Prostate gland (tissue), 2 donors: ENCODE data around the gene RNU5B-1. TPM values are rescaled to one million over a fixed set of nuclear protein-coding genes. Genes with fewer than 3 reads are reported as not detected.

ENCODE experiments used
- DNase-seq: peaks from one replicate; pipeline ENCODE4 v3.0.0-alpha.2; 2019; ENCODE audit warnings: low spot score
- H3K27ac ChIP-seq, 2 donors: fragments of 200-600 bp; sonication (generic); 2 replicates each; pipeline ENCODE4 v1.5.1; 2017 to 2019
- H3K27me3 ChIP-seq: fragments of 200-600 bp; sonication (generic); replicated peaks from 2 replicates; pipeline ENCODE4 v1.5.1; 2019; ENCODE audit not compliant: insufficient read depth
- H3K36me3 ChIP-seq, 2 donors: fragments of 200-600 bp; sonication (generic); 1 replicate in 1 of 2; 2 replicates in 1 of 2; pipeline versions ENCODE4 v1.5.1 to v1.8.1; 2017 to 2019
- H3K4me1 ChIP-seq: fragments of 200-600 bp; sonication (generic); replicated peaks from 2 replicates; pipeline ENCODE4 v1.5.1; 2019
- H3K4me3 ChIP-seq, 2 donors: fragments of 200-600 bp; sonication (generic); 2 replicates each; pipeline ENCODE4 v1.5.1; 2017 to 2019
- H3K9me3 ChIP-seq: fragments of 200-600 bp; sonication (generic); 2 replicates; pipeline ENCODE4 v1.5.1; 2017
- POLR2A ChIP-seq: fragments of 450-650 bp; IDR thresholded peaks from one replicate; pipeline ENCODE4 v1.6.1; 2016; ENCODE audit warnings: antibody characterized with exemption, mild to moderate bottlenecking
- POLR2AphosphoS5 ChIP-seq: sonication (generic); formaldehyde crosslinking; IDR thresholded peaks from one replicate; pipeline ENCODE4 v1.6.1; 2017; ENCODE audit warnings: antibody characterized with exemption
- WGBS: methylation state at CpG from one replicate; pipeline ENCODE4 v1.1.5; 2018; 5-methylcytosine and 5-hydroxymethylcytosine counted together
- intact Hi-C: fragments of 100-400 bp; cut with DNase I; formaldehyde crosslinking; loops from one replicate; pipeline ENCODE4 v1.14.2; 2022
- total RNA-seq, 2 donors: library from RNA; depleted of rRNA; stranded (reverse); fragments of >200 nt; gene quantifications; one replicate each; pipeline ENCODE4 v1.1.0, GENCODE V29; 2016
- TF ChIP-seq, protein P1 (sequence below), 4 experiments: fragments of 200-600 bp in 2 of 4; fragments of 450-650 bp in 2 of 4; sonication (generic) in 2 of 4; IDR thresholded peaks; 1 replicate in 3 of 4; 2 replicates in 1 of 4; pipeline ENCODE4 v1.5.1; 2016 to 2019; ENCODE audit warnings: antibody characterized with exemption in 4 of 4, mild to moderate bottlenecking in 2 of 4, moderate library complexity in 2 of 4

The RNU5B-1 gene
- total RNA-seq, 2 donors from 2014 or later, result not detected

- H3K36me3 ChIP-seq, result no peaks in the 10 kb centered on the region
- intact Hi-C loops, result no loop called here
- H3K4me1 ChIP-seq, result peaks cover 4% of the 10 kb centered on the region
- no peak overlapping the region for H3K4me3 ChIP-seq
- 48% methylated on average over 7 of the region's 7 CpGs for WGBS
- no peaks in the 10 kb centered on the region for H3K27me3 ChIP-seq
- H3K9me3 ChIP-seq, result no peaks in the 10 kb centered on the region
- TF ChIP-seq, protein P1, sequence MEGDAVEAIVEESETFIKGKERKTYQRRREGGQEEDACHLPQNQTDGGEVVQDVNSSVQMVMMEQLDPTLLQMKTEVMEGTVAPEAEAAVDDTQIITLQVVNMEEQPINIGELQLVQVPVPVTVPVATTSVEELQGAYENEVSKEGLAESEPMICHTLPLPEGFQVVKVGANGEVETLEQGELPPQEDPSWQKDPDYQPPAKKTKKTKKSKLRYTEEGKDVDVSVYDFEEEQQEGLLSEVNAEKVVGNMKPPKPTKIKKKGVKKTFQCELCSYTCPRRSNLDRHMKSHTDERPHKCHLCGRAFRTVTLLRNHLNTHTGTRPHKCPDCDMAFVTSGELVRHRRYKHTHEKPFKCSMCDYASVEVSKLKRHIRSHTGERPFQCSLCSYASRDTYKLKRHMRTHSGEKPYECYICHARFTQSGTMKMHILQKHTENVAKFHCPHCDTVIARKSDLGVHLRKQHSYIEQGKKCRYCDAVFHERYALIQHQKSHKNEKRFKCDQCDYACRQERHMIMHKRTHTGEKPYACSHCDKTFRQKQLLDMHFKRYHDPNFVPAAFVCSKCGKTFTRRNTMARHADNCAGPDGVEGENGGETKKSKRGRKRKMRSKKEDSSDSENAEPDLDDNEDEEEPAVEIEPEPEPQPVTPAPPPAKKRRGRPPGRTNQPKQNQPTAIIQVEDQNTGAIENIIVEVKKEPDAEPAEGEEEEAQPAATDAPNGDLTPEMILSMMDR (IDR thresholded peaks at IDR 0.05), result no peak
- TF ChIP-seq POLR2A, result no peak
- TF ChIP-seq POLR2AphosphoS5, result no peak
- H3K27ac ChIP-seq, result peak overlapping the region; percentile 35 to 68
- DNase-seq, result peak; percentile 9
Measured at GRCh38 chr15:65259367-65259797, 45.1 kb upstream of the RNU5B-1 start.

DNA sequence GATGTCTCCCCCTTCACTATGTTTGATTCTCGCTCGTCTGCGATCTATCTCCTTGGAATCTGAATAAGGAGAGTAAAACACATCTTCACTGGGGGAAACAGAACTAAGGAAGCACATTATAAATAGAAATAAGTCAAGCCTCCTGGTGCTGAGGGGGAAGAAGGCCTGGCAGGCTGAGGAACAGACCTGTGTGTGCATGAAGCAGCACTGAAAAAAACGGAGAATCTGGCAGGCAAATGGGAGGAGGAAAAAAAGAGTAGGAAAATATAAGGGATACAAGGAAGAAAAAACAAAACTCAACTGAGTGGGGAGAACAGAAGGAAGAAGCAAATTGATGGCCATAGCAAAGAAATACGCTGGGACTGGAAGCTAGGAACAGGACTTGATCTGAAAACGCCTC is 43.5 kb upstream of the RNU5B-1 start:
- WGBS, result 90% methylated on average over 6 of the region's 6 CpGs
- intact Hi-C loops, result no loop called here
- no peak for DNase-seq
- TF ChIP-seq POLR2AphosphoS5 (no peak), POLR2A (no peak)
- TF ChIP-seq, protein P1 (IDR thresholded peaks at IDR 0.05), result no peak
- Histone ChIP-seq H3K4me3 (no peak overlapping the region), H3K4me1 (peaks cover 4% of the 10 kb centered on the region), H3K9me3 (no peaks in the 10 kb centered on the region), H3K27me3 (no peaks in the 10 kb centered on the region), H3K36me3 (no peaks in the 10 kb centered on the region), H3K27ac (peak overlapping the region in 1 of 2 donors; percentile 20)

GRCh38 chr15:65263313-65263712 is 41.2 kb upstream of the RNU5B-1 start:
- TF ChIP-seq POLR2AphosphoS5, result peak; percentile 25
- no peak for TF ChIP-seq POLR2A
- TF ChIP-seq, protein P1 (IDR thresholded peaks at IDR 0.05), result no peak
- Histone ChIP-seq H3K9me3 (no peaks in the 10 kb centered on the region), H3K4me3 (no peak overlapping the region), H3K4me1 (peaks cover 4% of the 10 kb centered on the region), H3K27ac (no peak overlapping the region), H3K27me3 (no peaks in the 10 kb centered on the region), H3K36me3 (no peaks in the 10 kb centered on the region)
- intact Hi-C loops, result no loop called here
- 78% methylated on average over 4 of the region's 4 CpGs for WGBS
- no peak for DNase-seq

DNA sequence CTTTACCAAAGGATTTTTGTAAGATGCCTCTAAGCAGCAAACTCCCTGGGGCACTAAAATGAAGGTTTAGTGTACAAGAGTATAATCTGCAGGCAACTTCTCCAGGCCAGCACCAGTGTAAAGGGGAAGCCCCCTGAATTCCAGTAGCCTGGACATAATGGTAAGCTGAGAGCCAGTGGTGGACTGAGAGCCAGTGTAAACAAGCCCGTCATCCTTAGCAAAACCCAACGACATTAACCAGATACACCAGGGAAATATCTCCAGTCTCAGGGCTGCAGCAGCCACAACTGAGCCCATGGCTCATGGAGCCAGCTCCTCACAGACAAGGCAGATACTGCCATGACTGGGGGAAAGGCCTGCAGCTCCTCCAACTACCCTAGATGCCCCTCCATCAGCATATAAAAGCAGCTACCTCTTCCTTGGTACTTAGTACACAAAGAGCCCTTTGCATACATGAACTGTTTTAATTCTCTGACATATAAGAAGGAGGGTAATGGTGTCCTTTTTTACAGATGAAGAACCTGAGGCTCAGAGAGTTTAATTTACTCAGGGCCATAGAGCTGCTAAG is 39.5 kb upstream of the RNU5B-1 start:
- 57% methylated on average over 2 of the region's 2 CpGs for WGBS
- Histone ChIP-seq H3K4me3 (no peak overlapping the region), H3K36me3 (no peaks in the 10 kb centered on the region), H3K27ac (no peak overlapping the region), H3K9me3 (no peaks in the 10 kb centered on the region), H3K27me3 (no peaks in the 10 kb centered on the region), H3K4me1 (no peaks in the 10 kb centered on the region)
- intact Hi-C loops, result no loop called here
- no peak for TF ChIP-seq POLR2AphosphoS5
- TF ChIP-seq, protein P1 (IDR thresholded peaks at IDR 0.05), result no peak
- no peak for DNase-seq

GRCh38 chr15:65266469-65266868 is 38.0 kb upstream of the RNU5B-1 start:
- WGBS, result 85% methylated on average over 5 of the region's 5 CpGs
- TF ChIP-seq, protein P1 (IDR thresholded peaks at IDR 0.05), result no peak
- TF ChIP-seq POLR2A, result no peak
- no peak for TF ChIP-seq POLR2AphosphoS5
- H3K27ac ChIP-seq, result no peak overlapping the region
- H3K27me3 ChIP-seq, result no peaks in the 10 kb centered on the region
- no peaks in the 10 kb centered on the region for H3K4me1 ChIP-seq
- H3K36me3 ChIP-seq, result no peaks in the 10 kb centered on the region
- DNase-seq, result no peak
- H3K4me3 ChIP-seq, result no peak overlapping the region
- intact Hi-C loops, result no loop called here
- no peaks in the 10 kb centered on the region for H3K9me3 ChIP-seq
